GM12801 (cell line): Measurements from ENCODE around the gene CNN1.
A peak's percentile ranks its signal among the peaks of the same experiment; 100 is the strongest.

Source experiments
- TF ChIP-seq, protein P1 (sequence below): IDR thresholded peaks from one replicate; pipeline ENCODE4 v1.5.1; 2011; ENCODE audit warnings: control low read depth; ENCODE audit not compliant: insufficient read length; ENCODE audit errors: extremely low read depth

The CNN1 gene

GRCh38 chr19:11578258-11579142 is 39.8 kb downstream of the CNN1 start:
- TF ChIP-seq, protein P1, sequence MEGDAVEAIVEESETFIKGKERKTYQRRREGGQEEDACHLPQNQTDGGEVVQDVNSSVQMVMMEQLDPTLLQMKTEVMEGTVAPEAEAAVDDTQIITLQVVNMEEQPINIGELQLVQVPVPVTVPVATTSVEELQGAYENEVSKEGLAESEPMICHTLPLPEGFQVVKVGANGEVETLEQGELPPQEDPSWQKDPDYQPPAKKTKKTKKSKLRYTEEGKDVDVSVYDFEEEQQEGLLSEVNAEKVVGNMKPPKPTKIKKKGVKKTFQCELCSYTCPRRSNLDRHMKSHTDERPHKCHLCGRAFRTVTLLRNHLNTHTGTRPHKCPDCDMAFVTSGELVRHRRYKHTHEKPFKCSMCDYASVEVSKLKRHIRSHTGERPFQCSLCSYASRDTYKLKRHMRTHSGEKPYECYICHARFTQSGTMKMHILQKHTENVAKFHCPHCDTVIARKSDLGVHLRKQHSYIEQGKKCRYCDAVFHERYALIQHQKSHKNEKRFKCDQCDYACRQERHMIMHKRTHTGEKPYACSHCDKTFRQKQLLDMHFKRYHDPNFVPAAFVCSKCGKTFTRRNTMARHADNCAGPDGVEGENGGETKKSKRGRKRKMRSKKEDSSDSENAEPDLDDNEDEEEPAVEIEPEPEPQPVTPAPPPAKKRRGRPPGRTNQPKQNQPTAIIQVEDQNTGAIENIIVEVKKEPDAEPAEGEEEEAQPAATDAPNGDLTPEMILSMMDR = no peak

GRCh38 chr19:11580116-11580515 is 41.5 kb downstream of the CNN1 start:
- TF ChIP-seq, protein P1 = no peak

DNA sequence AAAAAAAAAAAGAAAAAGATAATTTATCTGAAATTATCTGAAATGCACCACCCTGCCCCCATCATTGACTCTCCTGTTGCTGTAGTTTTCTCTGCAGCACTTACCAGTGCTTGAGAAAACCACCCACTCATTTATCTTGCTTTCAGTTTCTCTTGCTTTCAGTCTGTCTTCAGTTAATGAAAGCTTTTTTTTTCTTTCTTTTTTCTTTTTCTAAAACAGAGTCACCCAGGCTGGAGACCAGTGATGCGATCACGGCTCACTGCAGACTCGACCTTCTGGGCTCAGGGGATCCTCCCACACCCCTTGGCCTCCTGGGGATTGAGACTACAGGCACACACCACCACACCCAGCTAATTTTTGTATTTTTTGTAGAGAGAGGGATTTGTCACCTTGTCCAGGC is 43.1 kb downstream of the CNN1 start:
- TF ChIP-seq, protein P1 = no peak

DNA sequence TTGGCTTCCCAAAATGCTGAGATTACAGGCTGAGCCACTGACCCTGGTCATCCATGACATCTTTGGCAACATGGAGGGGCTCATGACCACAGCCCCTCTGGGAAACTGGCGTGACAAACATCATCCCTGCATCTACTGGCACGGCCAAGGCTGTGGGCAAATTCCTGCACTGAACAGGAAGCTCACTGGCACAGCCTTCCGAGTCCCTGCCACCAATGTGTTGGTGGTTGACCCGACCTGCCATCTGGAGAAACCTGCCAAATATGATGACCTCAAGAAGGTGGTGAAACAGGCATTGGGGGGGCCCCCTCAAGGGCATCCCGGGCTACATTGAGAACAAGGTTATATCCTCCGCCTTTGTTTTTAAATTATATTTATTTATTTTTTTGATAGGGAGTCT is 47.7 kb downstream of the CNN1 start:
- TF ChIP-seq, protein P1 = no peak

DNA sequence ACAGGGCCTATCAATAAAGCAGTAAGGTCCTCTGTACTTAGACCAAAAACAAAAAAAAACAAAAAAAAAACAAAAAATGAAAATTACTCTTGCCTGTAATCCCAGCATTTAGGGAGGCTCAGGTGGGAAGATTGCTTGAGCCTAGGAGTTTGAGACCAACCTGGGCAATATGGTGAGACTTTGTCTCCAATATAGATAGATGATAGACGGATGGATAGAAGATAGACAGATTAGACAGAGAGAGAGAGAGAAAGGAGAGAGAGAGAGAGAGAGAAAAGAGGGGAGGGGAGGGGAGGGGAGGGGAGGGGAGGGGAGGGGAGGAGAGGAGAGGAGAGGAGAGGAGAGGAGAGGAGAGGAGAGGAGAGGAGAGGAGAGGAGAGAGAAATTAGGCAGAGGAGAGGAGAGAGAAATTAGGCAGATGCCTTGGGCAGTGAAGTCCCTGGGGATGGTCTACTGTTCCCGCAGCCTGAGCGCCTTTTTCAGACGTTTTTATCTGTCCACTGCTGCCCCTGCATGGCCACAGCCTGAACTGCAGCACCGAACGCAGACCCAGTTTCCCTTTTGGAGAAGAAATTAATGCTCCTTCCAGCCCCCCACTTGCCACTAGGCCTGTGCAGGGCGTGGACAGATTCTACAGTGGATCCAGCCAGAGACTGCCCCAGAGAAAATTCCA is 48.8 kb downstream of the CNN1 start:
- TF ChIP-seq, protein P1 = peak; percentile 33

- TF ChIP-seq, protein P1 = no peak
Measured at GRCh38 chr19:11587975-11588631, 49.5 kb downstream of the CNN1 start.

GRCh38 chr19:11594084-11594483 is 55.4 kb downstream of the CNN1 start:
- TF ChIP-seq, protein P1 = no peak
